Endothelial cell (in vitro differentiated cells): ENCODE measurements around the gene RET. TPM values are rescaled to one million over a fixed set of nuclear protein-coding genes. Genes with fewer than 3 reads are reported as not detected.

Experiments used
- DNase-seq: peaks from one replicate; pipeline ENCODE4 v3.0.0; 2021; ENCODE audit warnings: low spot score
- H3K27ac Mint-ChIP-seq: one replicate; pipeline ENCODE4 v1.8.0; 2021; ENCODE audit warnings: mixed read lengths, inconsistent platforms; ENCODE audit not compliant: unreplicated experiment
- H3K27me3 Mint-ChIP-seq: one replicate; pipeline ENCODE4 v1.8.0; 2021; ENCODE audit warnings: mild to moderate bottlenecking, moderate library complexity, mixed read lengths, inconsistent platforms; ENCODE audit not compliant: unreplicated experiment
- H3K36me3 Mint-ChIP-seq: one replicate; pipeline ENCODE4 v1.8.0; 2021; ENCODE audit warnings: mild to moderate bottlenecking, low read depth, mixed read lengths, inconsistent platforms; ENCODE audit not compliant: unreplicated experiment
- H3K4me1 Mint-ChIP-seq: one replicate; pipeline ENCODE4 v1.8.0; 2021; ENCODE audit warnings: mild to moderate bottlenecking, mixed read lengths, inconsistent platforms; ENCODE audit not compliant: unreplicated experiment
- H3K4me3 Mint-ChIP-seq: one replicate; pipeline ENCODE4 v1.8.0; 2021; ENCODE audit warnings: mild to moderate bottlenecking, mixed read lengths, inconsistent platforms; ENCODE audit not compliant: unreplicated experiment
- H3K9me3 Mint-ChIP-seq: one replicate; pipeline ENCODE4 v1.8.0; 2021; ENCODE audit warnings: mixed read lengths, inconsistent platforms; ENCODE audit not compliant: unreplicated experiment
- CTCF ChIP-seq: fragments of 200-600 bp; sonication (generic); IDR thresholded peaks from one replicate; pipeline ENCODE4 v1.5.0; 2021; ENCODE audit warnings: antibody characterized with exemption; ENCODE audit not compliant: unreplicated experiment
- total RNA-seq: library from RNA; stranded (reverse); fragmentation: NEBNext Ultra II Directional; extraction: Animal tissue kit (Norgen Biotek cat#: 25700); gene quantifications from one replicate; pipeline ENCODE4 v1.2.1, GENCODE V29; 2021; ENCODE audit not compliant: unreplicated experiment

The RET gene
- total RNA-seq, 1 donor from 2014 or later: 0.28 TPM

GRCh38 chr10:43134126-43134905 lies 57.4 kb downstream of the RET start:
- peaks cover 5% of the 10 kb centered on the region for H3K4me1 Mint-ChIP-seq

GRCh38 chr10:43135064-43135463 lies 58.2 kb downstream of the RET start:
- H3K9me3 Mint-ChIP-seq: no peaks in the 10 kb centered on the region
- peaks cover 8% of the 10 kb centered on the region for H3K27me3 Mint-ChIP-seq
- H3K36me3 Mint-ChIP-seq: no peaks in the 10 kb centered on the region
- DNase-seq: no peak
- TF ChIP-seq CTCF: no peak
- no peak overlapping the region for H3K4me3 Mint-ChIP-seq
- H3K27ac Mint-ChIP-seq: no peak overlapping the region
- H3K4me1 Mint-ChIP-seq: peaks cover 5% of the 10 kb centered on the region

More at GRCh38 chr10:43134126-43134905, 57.4 kb downstream of the RET start:
- DNase-seq: no peak
- Mint-ChIP-seq H3K4me3 (no peak overlapping the region), H3K27ac (no peak overlapping the region), H3K27me3 (peaks cover 8% of the 10 kb centered on the region), H3K36me3 (no peaks in the 10 kb centered on the region), H3K9me3 (no peaks in the 10 kb centered on the region)
- TF ChIP-seq CTCF: no peak

GRCh38 chr10:43135656-43136055 lies 58.8 kb downstream of the RET start:
- no peak for DNase-seq
- Mint-ChIP-seq H3K4me1 (peaks cover 5% of the 10 kb centered on the region), H3K27me3 (peaks cover 8% of the 10 kb centered on the region), H3K27ac (no peak overlapping the region), H3K9me3 (no peaks in the 10 kb centered on the region), H3K4me3 (no peak overlapping the region), H3K36me3 (no peaks in the 10 kb centered on the region)
- no peak for TF ChIP-seq CTCF

- no peak overlapping the region for H3K27ac Mint-ChIP-seq
- no peaks in the 10 kb centered on the region for H3K36me3 Mint-ChIP-seq
- DNase-seq: no peak
- TF ChIP-seq CTCF: no peak
- no peaks in the 10 kb centered on the region for H3K9me3 Mint-ChIP-seq
- H3K4me3 Mint-ChIP-seq: no peak overlapping the region
- peaks cover 8% of the 10 kb centered on the region for H3K27me3 Mint-ChIP-seq
- peaks cover 5% of the 10 kb centered on the region for H3K4me1 Mint-ChIP-seq
Measured at GRCh38 chr10:43136432-43136831, 59.6 kb downstream of the RET start.

GRCh38 chr10:43136995-43137716 lies 60.3 kb downstream of the RET start:
- Mint-ChIP-seq H3K9me3 (no peaks in the 10 kb centered on the region), H3K36me3 (no peaks in the 10 kb centered on the region), H3K4me1 (peaks cover 5% of the 10 kb centered on the region), H3K27me3 (peaks cover 8% of the 10 kb centered on the region), H3K27ac (peak overlapping the region; percentile 66), H3K4me3 (peak overlapping the region; percentile 96)
- TF ChIP-seq CTCF: no peak
- DNase-seq: no peak
